Chondrocyte (in vitro differentiated cells): ENCODE measurements around the gene SOWAHA. TPM values are rescaled to one million over a fixed set of nuclear protein-coding genes. Genes with fewer than 3 reads are reported as not detected.

Source experiments
- DNase-seq: peaks from one replicate; pipeline ENCODE4 v3.0.0; 2021; ENCODE audit warnings: mixed read lengths, low spot score
- H3K27ac Mint-ChIP-seq: one replicate; pipeline ENCODE4 v1.8.0; 2021; ENCODE audit warnings: mild to moderate bottlenecking, moderate library complexity, mixed read lengths; ENCODE audit not compliant: unreplicated experiment
- H3K27me3 Mint-ChIP-seq: 2 replicates; pipeline ENCODE4 v1.8.0; 2021; ENCODE audit warnings: low read depth, mixed read lengths
- H3K36me3 Mint-ChIP-seq: 2 replicates; pipeline ENCODE4 v1.8.0; 2021; ENCODE audit warnings: low read depth, mixed read lengths
- H3K4me1 Mint-ChIP-seq: 2 replicates; pipeline ENCODE4 v1.8.0; 2021; ENCODE audit warnings: low read depth, mild to moderate bottlenecking, mixed read lengths
- H3K4me3 Mint-ChIP-seq: one replicate; pipeline ENCODE4 v1.8.0; 2021; ENCODE audit warnings: mild to moderate bottlenecking, moderate library complexity, mixed read lengths; ENCODE audit not compliant: unreplicated experiment
- H3K9me3 Mint-ChIP-seq: 2 replicates; pipeline ENCODE4 v1.8.0; 2021; ENCODE audit warnings: low read depth, mixed read lengths
- CTCF ChIP-seq: fragments of 200-600 bp; sonication (generic); IDR thresholded peaks from 2 replicates; pipeline ENCODE4 v1.5.0; 2021; ENCODE audit warnings: antibody characterized with exemption, mild to moderate bottlenecking, moderate library complexity
- total RNA-seq: library from RNA; stranded (reverse); gene quantifications from 3 replicates; pipeline ENCODE4 v1.2.1, GENCODE V29; 2021

SOWAHA gene
- total RNA-seq, 1 donor from 2014 or later = not detected

DNA sequence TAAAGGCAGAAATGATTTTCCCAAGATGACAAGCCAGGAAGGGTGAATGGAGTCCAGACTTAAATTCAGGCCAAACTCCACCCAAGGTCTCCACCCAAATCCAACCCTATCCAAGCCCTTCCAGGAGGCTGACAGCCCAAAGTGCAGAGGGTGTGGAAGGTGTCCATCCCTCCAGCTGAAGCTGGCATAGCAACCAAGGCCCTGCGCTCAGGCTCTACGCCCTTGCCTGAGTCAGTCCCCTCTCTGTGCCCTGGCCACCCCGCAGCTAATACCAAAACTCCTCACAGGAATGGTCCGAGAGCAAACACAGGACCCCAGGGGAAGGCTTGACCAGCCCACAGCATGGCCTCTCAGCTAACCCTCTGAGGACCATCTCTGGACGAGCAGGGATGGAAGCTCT is 38.2 kb upstream of the SOWAHA start:
- peak; percentile 64 for DNase-seq
- Mint-ChIP-seq H3K9me3 (no peaks in the 10 kb centered on the region), H3K4me1 (peaks cover 66% of the 10 kb centered on the region), H3K27ac (peak overlapping the region; percentile 89), H3K4me3 (peak overlapping the region; percentile 80), H3K27me3 (peaks cover 1% of the 10 kb centered on the region), H3K36me3 (no peaks in the 10 kb centered on the region)
- TF ChIP-seq CTCF = no peak

DNA sequence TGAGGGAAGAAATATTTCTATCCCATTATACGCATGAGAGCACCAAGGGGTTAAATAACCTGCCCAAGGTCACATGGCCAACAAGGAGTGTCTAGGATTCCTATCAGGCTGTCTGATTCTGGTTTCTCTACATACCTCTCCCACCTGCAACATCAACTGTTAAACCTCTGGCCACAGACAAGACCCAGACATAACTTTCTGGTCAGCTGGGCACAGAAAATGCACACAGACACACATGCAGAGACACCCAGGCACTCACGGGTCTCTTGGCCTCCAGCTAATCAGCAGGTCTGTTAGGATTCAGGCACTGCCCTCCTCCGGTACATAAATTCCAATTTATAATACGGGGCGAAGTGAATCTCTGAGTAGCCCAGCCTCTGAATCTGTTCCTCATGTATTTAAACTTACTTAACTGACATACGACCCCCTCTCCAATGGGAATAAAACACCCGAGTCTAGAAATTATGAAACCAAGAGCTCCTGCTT is 37.6 kb upstream of the SOWAHA start:
- Mint-ChIP-seq H3K27me3 (peaks cover 2% of the 10 kb centered on the region), H3K4me3 (peak overlapping the region; percentile 80), H3K27ac (peak overlapping the region; percentile 89), H3K36me3 (no peaks in the 10 kb centered on the region), H3K9me3 (no peaks in the 10 kb centered on the region), H3K4me1 (peaks cover 66% of the 10 kb centered on the region)
- TF ChIP-seq CTCF = no peak
- DNase-seq = peak; percentile 30

GRCh38 chr5:132776131-132776937 is 36.8 kb upstream of the SOWAHA start:
- H3K4me1 Mint-ChIP-seq = peaks cover 58% of the 10 kb centered on the region
- peak overlapping the region; percentile 89 for H3K27ac Mint-ChIP-seq
- TF ChIP-seq CTCF = no peak
- DNase-seq = peak; percentile 65
- H3K36me3 Mint-ChIP-seq = no peaks in the 10 kb centered on the region
- H3K9me3 Mint-ChIP-seq = no peaks in the 10 kb centered on the region
- peaks cover 2% of the 10 kb centered on the region for H3K27me3 Mint-ChIP-seq
- peak overlapping the region; percentile 80 for H3K4me3 Mint-ChIP-seq

DNA sequence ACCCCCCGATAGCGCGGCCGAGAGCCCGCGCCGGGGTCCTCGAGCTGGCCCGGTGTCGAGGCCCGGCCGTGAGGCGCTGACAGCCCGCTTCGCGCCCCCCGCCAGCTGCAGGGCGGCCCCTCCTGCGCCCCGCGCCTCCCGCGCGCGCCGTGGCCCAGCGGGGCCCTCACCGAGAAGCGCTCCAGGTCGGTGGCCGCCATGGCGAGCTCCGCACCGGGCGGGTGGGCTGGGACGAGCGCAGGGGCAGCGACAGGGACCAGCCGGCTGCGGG is 36.2 kb upstream of the SOWAHA start:
- Mint-ChIP-seq H3K36me3 (no peaks in the 10 kb centered on the region), H3K4me3 (no peak overlapping the region), H3K4me1 (peaks cover 54% of the 10 kb centered on the region), H3K9me3 (no peaks in the 10 kb centered on the region), H3K27ac (no peak overlapping the region), H3K27me3 (peaks cover 3% of the 10 kb centered on the region)
- no peak for TF ChIP-seq CTCF
- DNase-seq = no peak

GRCh38 chr5:132777209-132778069 is 35.7 kb upstream of the SOWAHA start, which contains the start of gene SEPTIN8:
Gene SEPTIN8 (minus strand): TSS chr5:132777239. CDS start chr5:132777137, 102 bp downstream.
- Mint-ChIP-seq H3K4me1 (peaks cover 54% of the 10 kb centered on the region), H3K27me3 (peaks cover 3% of the 10 kb centered on the region), H3K27ac (peak within 1 kb of the TSS; percentile 89), H3K9me3 (no peaks in the 10 kb centered on the region), H3K4me3 (peak within 1 kb of the TSS; percentile 80), H3K36me3 (no peaks in the 10 kb centered on the region)
- TF ChIP-seq CTCF = no peak
- DNase-seq = no peak
